HG02642 (cell line): Measurements from ENCODE around the gene ACTL7B.
"Not testable (repeated sequence)": the region's sequence is repeated elsewhere in the genome, so short reads cannot be mapped to it uniquely, and the experiment has no call there.

Experiments used
- ATAC-seq: cut with Tn5 transposase; IDR thresholded peaks from one replicate; pipeline ENCODE4 v1.9.1; 2021; ENCODE audit warnings: mild to moderate bottlenecking; ENCODE audit not compliant: unreplicated experiment, poor library complexity

The ACTL7B gene

GRCh38 chr9:108855888-108856287 lies at the start of gene ACTL7B:
Gene ACTL7B (minus strand): TSS chr9:108855986. CDS start chr9:108855930, 56 bp downstream.
- no peak for ATAC-seq

GRCh38 chr9:108905494-108905893 lies 49.7 kb upstream of the ACTL7B start:
- no peak for ATAC-seq

- ATAC-seq = no peak
These were observed 48.4 kb upstream of the ACTL7B start for GRCh38 chr9:108904161-108904560.

- no peak for ATAC-seq
These were observed 47.8 kb upstream of the ACTL7B start for GRCh38 chr9:108903420-108904103.

- ATAC-seq = no peak
These were observed 44.4 kb upstream of the ACTL7B start for GRCh38 chr9:108900176-108900575.

- ATAC-seq = not testable (repeated sequence)
These were observed 43.4 kb upstream of the ACTL7B start for GRCh38 chr9:108899023-108899695.

GRCh38 chr9:108897324-108898096 lies 41.7 kb upstream of the ACTL7B start:
- no peak for ATAC-seq

- ATAC-seq = no peak
These were observed 38.6 kb upstream of the ACTL7B start for GRCh38 chr9:108894225-108894997.

- ATAC-seq = no peak
These were observed 33.9 kb upstream of the ACTL7B start for GRCh38 chr9:108889649-108890067.

GRCh38 chr9:108886594-108887271 lies 30.9 kb upstream of the ACTL7B start:
- ATAC-seq = not testable (repeated sequence)

GRCh38 chr9:108885643-108886348 lies 30.0 kb upstream of the ACTL7B start:
- ATAC-seq = peak; percentile 100

- ATAC-seq = no peak
These were observed 28.9 kb upstream of the ACTL7B start for GRCh38 chr9:108884701-108885100.

- ATAC-seq = no peak
These were observed 27.3 kb upstream of the ACTL7B start for GRCh38 chr9:108883085-108883484.

- no peak for ATAC-seq
These were observed 26.5 kb upstream of the ACTL7B start for GRCh38 chr9:108882052-108882888.

GRCh38 chr9:108880738-108881316 lies 25.0 kb upstream of the ACTL7B start:
- ATAC-seq = no peak

GRCh38 chr9:108877524-108877923 lies 21.7 kb upstream of the ACTL7B start:
- ATAC-seq = no peak

GRCh38 chr9:108876425-108876824 lies 20.6 kb upstream of the ACTL7B start:
- no peak for ATAC-seq
